ENCODE data around the gene DUSP7.

GRCh38 chr3:52097851-52098507 is 41.6 kb upstream of the DUSP7 start:
- TF ChIP-seq EZH2 (IDR thresholded peaks at IDR 0.05; ENCODE audit: insufficient read depth, low read length) (no peak), CTCF (IDR thresholded peaks at IDR 0.05; ENCODE audit: insufficient read depth, low read depth, low read length) (no peak)
